ENCODE results near the gene IYD.

IYD gene

DNA sequence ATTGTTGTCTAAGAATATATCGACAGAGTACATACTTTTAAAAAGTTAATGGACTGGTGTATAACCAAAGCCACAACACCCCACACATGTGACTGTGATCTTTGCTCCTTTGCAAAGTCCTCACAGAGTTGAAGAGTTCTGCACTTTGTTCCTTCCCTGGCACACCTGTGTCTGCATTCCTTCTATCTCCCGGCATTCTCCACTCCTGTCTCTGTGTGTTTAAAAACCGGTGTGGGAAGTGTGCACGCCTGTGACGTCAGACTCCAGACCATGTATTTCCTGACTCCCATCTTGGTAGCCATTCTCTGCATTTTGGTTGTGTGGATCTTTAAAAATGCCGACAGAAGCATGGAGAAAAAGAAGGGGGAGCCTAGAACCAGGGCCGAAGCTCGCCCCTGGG, at the start of gene IYD:
TSS of gene IYD (plus strand) at position 251 of the 400 bp plus-strand sequence. CDS start at position 271, 20 bp downstream.
- DNase-seq (ENCODE audit: low read depth) = no peak

GRCh38 chr6:150319924-150320323, 48.9 kb upstream of the IYD start:
- no peak for DNase-seq (ENCODE audit: low read depth)

- DNase-seq (ENCODE audit: low read depth) = no peak
Measured at GRCh38 chr6:150320442-150320841, 48.4 kb upstream of the IYD start.

DNA sequence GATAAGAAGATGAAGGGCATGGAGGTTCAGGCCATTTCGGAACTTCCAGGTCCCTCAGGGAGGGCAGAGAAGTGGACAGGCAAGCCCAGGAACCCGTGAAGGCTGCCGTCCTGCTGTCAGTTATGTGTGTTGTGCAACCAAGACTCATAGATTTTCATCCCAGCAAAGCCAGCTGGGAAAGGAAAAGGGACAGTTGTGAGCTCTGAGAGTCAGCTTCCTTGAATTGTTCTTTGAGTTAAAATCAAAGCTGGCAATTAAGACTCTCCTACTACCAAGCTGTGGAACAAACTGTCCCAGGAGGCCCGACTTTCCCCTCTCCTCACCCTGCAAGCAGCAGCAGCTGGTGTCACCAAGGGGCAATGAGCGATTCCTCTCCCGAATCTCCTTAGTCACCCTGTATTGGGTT, 46.3 kb upstream of the IYD start:
- DNase-seq (ENCODE audit: low read depth) = no peak

DNA sequence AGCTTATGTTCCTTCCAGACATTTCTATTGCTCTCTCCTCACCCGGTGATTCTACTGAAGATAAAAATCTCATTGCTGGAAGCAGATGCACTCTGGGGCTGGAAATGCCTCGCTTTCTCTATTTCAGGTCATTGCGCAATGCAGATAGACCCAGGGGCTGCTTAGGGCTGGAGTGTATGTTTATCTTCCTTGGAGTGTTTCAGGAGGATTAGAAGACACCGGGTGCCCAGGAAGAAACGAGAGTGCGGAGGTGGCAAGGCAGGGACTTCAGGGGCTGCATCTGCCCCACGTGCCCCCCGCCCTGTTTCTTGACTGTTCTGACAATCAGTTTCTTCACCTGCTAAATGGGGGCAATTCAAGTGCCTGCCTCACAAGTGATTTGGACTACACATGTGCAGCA, 45.6 kb upstream of the IYD start:
- no peak for DNase-seq (ENCODE audit: low read depth)

DNA sequence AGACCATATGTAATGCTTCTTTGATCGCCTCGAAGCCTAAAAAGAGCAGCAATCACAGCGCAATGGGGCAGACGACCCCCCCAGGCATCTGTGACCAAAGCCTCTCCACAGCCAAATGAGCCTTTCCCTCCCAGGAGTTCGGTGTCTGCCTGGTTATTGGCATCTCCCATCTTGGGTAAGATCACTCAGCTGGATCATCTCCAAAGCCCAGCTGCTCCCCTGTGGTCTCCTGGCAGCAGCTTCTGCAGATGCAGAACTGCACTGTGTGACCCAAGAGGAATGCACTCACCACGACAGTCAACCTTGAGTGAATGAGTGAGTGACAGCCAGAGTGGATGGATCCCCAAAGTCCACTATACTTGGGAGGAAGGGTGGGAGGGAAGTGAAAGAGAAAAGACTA, 44.8 kb upstream of the IYD start:
- no peak for DNase-seq (ENCODE audit: low read depth)

- DNase-seq (ENCODE audit: low read depth) = no peak
Measured at GRCh38 chr6:150325066-150325772, 43.6 kb upstream of the IYD start.

- no peak for DNase-seq (ENCODE audit: low read depth)
Measured at GRCh38 chr6:150327117-150327774, 41.6 kb upstream of the IYD start.

- no peak for DNase-seq (ENCODE audit: low read depth)
Measured at GRCh38 chr6:150328744-150329405, 39.9 kb upstream of the IYD start.

- DNase-seq (ENCODE audit: low read depth) = no peak
Measured at GRCh38 chr6:150331344-150331743, 37.5 kb upstream of the IYD start.

- DNase-seq (ENCODE audit: low read depth) = no peak
Measured at GRCh38 chr6:150332939-150333584, 35.8 kb upstream of the IYD start.

DNA sequence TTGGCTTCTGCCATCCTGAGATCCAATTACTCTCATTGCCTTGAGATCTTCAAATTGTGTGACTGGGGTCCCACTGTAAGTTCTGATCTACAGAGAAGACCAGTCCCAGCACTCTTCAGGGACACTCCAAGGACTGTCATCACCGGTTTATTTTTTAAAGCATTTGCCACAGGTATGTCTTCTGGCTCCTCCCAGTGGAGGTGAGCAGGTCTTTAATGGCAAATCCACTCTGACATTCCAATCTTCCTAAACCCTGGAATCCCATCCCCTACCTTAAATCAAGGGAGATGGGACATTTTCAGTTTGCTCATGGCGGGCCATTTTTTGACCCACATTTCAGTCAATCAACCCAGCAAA, 35.2 kb upstream of the IYD start:
- DNase-seq (ENCODE audit: low read depth) = no peak

GRCh38 chr6:150334790-150335783, 33.7 kb upstream of the IYD start:
- DNase-seq (ENCODE audit: low read depth) = no peak

DNA sequence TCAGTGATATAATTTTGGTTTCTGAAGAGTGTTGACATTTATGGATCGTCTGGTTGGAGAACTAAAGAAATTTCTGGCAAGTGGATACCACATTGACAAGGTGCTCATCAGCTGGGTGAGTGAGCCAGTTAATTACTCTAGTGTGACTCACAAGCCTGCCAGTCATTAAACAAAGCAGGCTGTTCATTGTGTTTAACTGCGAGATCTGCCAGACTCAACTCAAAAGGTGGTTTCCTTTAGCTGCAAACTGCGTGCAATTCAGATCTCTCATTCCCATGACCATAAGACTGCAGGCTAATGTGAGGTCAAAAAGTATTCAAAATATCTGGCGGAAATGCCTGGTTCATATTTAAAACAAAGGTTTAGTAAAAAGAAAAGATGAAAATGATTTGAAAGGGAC, 32.5 kb upstream of the IYD start:
- no peak for DNase-seq (ENCODE audit: low read depth)

GRCh38 chr6:150336708-150337107, 32.1 kb upstream of the IYD start:
- no peak for DNase-seq (ENCODE audit: low read depth)

DNA sequence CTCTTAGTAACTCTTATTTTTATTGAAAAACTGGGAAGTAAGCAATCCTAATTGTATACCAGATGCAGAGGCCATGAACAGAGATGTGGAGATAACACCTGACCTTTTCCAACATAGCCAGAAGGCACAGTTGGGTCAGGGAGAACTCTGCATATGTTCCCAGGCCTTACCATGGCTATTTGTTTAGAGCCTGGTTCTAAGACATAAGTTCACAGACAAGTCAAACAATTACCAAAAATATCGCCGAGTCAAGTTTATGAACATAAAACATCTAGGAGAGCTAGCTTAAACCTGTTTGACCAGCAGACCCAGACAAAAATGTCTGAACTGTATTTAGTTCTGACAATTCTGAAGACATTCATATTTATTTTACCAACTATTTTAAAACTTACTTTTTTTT, 26.7 kb upstream of the IYD start:
- DNase-seq (ENCODE audit: low read depth) = no peak

DNA sequence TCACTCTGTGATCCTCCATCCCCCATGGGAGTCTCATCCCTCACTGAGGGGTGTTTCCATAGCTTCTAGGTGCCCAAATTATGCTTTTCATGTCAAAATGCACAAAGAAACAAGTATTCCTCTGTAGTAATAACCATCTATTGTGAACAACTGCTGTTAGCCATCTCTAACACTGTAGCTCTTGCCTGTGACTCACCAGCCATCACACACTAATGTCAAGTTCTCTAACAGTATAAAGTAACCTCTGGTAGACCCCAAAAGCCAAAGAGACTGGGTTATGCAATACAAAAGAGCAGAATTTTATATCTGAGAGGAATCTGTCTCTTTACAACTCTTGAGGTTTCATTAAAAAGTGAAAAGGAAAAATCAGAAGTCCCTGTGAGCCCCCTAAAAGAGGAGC, 25.4 kb upstream of the IYD start:
- no peak for DNase-seq (ENCODE audit: low read depth)

DNA sequence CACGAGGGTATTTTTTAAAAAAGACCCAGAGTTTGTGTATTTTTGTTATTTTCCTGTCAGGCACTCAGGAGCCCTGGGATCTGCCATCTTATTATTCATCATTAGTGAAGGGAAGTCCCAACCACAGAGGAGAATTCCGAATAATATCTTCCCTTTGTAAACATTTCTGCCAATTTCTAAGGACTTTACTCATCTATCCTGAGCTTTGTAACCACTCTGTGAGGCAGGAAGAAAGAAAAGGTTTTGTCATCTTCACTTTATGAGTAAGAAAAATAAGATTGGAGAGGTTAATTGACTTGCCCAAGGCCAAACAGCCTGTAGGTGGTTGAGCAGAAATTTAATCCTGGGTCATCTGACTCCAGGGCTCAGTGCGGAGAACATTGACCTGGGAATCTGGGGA, 23.0 kb upstream of the IYD start:
- no peak for DNase-seq (ENCODE audit: low read depth)

DNA sequence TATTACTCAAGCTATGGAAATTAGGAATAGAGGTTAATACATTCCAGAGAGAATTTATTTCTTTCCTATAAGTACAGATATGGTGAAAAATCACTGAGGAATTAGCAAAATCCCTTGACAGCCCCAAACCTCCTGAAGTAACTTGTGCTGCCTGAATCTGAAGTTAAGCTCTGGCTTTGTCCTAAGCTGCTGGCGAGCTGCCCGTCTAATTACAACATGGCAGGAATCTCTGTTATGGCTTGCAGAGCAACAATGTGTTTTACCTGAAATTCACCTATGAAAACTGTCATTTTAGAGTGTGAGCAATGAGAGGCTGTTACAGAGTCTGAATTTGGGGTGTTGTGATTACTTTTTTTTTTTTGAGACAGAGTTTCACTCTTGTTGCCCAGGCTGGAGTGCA, 22.5 kb upstream of the IYD start:
- DNase-seq (ENCODE audit: low read depth) = no peak

DNA sequence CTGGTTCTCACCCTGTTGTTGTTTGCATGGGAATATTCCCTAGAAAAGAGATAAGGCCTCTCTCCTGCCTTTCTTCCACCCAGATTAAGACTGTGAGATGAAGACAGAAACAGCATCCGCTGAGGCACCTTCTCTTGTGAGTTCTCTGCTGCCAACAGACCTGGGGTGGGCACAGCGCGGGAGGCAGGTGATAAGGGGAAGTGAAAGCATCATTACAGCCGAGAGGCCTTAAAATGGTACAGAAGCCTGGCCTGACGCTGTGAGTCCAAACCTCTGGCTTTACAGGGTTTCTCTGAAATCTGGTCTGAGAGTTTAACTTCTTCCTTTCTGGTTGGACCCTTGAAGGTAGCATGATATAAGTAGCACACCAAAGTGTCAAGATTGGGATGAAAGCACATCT, 21.0 kb upstream of the IYD start:
- DNase-seq (ENCODE audit: low read depth) = no peak

GRCh38 chr6:150349546-150349945, 19.3 kb upstream of the IYD start:
- no peak for DNase-seq (ENCODE audit: low read depth)

Measured in activated T-cell treated with anti-CD3 and anti-CD28 coated beads for 48 hours (primary cell).